H1 (cell line): ENCODE data around the gene HIGD2B. TPM values are rescaled to one million over a fixed set of nuclear protein-coding genes. Genes with fewer than 3 reads are reported as not detected.

ENCODE experiments used
- CTCF ChIA-PET: fragments of 300-600 bp; sonication (Branson Sonifier 250); formaldehyde crosslinking; loops from one replicate; lab custom pipeline; 2021; ENCODE audit not compliant: partially characterized antibody; lab: Charles Lee
- POLR2A ChIA-PET: fragments of 300-600 bp; sonication (Branson Sonifier 250); formaldehyde crosslinking; loops from one replicate; lab custom pipeline; 2021; ENCODE audit warnings: inconsistent platforms; ENCODE audit not compliant: partially characterized antibody; lab: Charles Lee
- DNase-seq, 2 experiments: peaks; one replicate each; pipeline versions ENCODE4 v3.0.0 to v3.0.0-alpha.2; 2010 to 2022; ENCODE audit warnings: low spot score in 2 of 2, low read depth in 1 of 2, mixed read lengths in 1 of 2
- FAIRE-seq: peaks from 2 replicates; lab custom pipeline; 2011; peaks lifted over from hg19 to GRCh38; lab: Jason Lieb, UNC
- H2AFZ ChIP-seq: 2 replicates; pipeline ENCODE4 v1.8.1; 2012; ENCODE audit warnings: low read length, inconsistent platforms
- H2AK5ac ChIP-seq: 2 replicates; pipeline ENCODE4 v1.6.1; 2013; ENCODE audit warnings: low read depth, low read length
- H2BK120ac ChIP-seq: replicated peaks from 2 replicates; pipeline ENCODE3; 2013; ENCODE audit warnings: low read depth, low read length, inconsistent platforms
- H2BK12ac ChIP-seq: 2 replicates; pipeline ENCODE4 v1.6.1; 2013; ENCODE audit warnings: low read depth, low read length
- H2BK15ac ChIP-seq: 2 replicates; pipeline ENCODE4 v1.6.1; 2013; ENCODE audit warnings: low read length
- H2BK20ac ChIP-seq: 2 replicates; pipeline ENCODE4 v1.6.1; 2013; ENCODE audit warnings: low read length
- H2BK5ac ChIP-seq: 2 replicates; pipeline ENCODE4 v1.6.1; 2013; ENCODE audit warnings: low read depth, low read length
- H3K14ac ChIP-seq: 2 replicates; pipeline ENCODE4 v1.6.1; 2013; ENCODE audit warnings: inconsistent platforms; ENCODE audit not compliant: insufficient read length
- H3K18ac ChIP-seq: 2 replicates; pipeline ENCODE4 v1.6.1; 2013; ENCODE audit warnings: low read length; ENCODE audit errors: extremely low read depth
- H3K23ac ChIP-seq: 2 replicates; pipeline ENCODE4 v1.6.1; 2013; ENCODE audit warnings: inconsistent platforms; ENCODE audit not compliant: insufficient read length
- H3K23me2 ChIP-seq: 2 replicates; pipeline ENCODE4 v1.6.1; 2013; ENCODE audit warnings: low read depth, low read length
- H3K27ac ChIP-seq: 2 replicates; pipeline ENCODE4 v1.6.1; 2011; ENCODE audit warnings: low read depth, low read length, inconsistent platforms
- H3K27me3 ChIP-seq, 4 experiments: replicated peaks in 1 of 4; 1 replicate in 1 of 4; 2 replicates in 3 of 4; pipeline versions ENCODE4 v1.6.1 to v1.8.1; 2011 to 2013; ENCODE audit warnings: low read length in 3 of 4, mild to moderate bottlenecking in 3 of 4, inconsistent platforms in 2 of 4, mixed read lengths in 2 of 4, moderate library complexity in 1 of 4; ENCODE audit not compliant: control insufficient read depth in 3 of 4, insufficient read depth in 3 of 4; ENCODE audit errors: extremely low read depth in 1 of 4
- H3K36me3 ChIP-seq, 4 experiments: 2 replicates each; pipeline versions ENCODE4 v1.6.1 to v1.8.1; 2011 to 2013; ENCODE audit warnings: mild to moderate bottlenecking in 4 of 4, low read length in 3 of 4, moderate library complexity in 2 of 4, control low read depth in 1 of 4, inconsistent platforms in 1 of 4; ENCODE audit not compliant: insufficient read depth in 4 of 4, control insufficient read depth in 2 of 4
- H3K4ac ChIP-seq: replicated peaks from 2 replicates; pipeline ENCODE3; 2013; ENCODE audit warnings: low read length, low read depth, mixed read lengths, inconsistent platforms; ENCODE audit not compliant: insufficient read length
- H3K4me1 ChIP-seq, 4 experiments: replicated peaks in 1 of 4; 1 replicate in 1 of 4; 2 replicates in 3 of 4; pipeline versions ENCODE4 v1.6.1 to v1.8.1; 2011 to 2013; ENCODE audit warnings: low read length in 3 of 4, inconsistent platforms in 2 of 4, mixed read lengths in 1 of 4; ENCODE audit not compliant: insufficient read depth in 4 of 4, control insufficient read depth in 3 of 4
- H3K4me2 ChIP-seq, 2 experiments: 2 replicates each; pipeline versions ENCODE4 v1.6.1 to v1.8.1; 2011 to 2013; ENCODE audit warnings: low read depth in 2 of 2, low read length in 2 of 2, control low read depth in 1 of 2, inconsistent platforms in 1 of 2, mild to moderate bottlenecking in 1 of 2; ENCODE audit not compliant: insufficient read depth in 1 of 2
- H3K4me3 ChIP-seq, 4 experiments: fragments of 200-600, 300-600 bp in 1 of 4; sonication (generic), shearing (Covaris generic), sonication (Bioruptor Twin) in 1 of 4; 2 replicates each; pipeline versions ENCODE4 v1.5.1 to v1.8.1; 2011 to 2016; ENCODE audit warnings: low read length in 4 of 4, low read depth in 3 of 4, control low read depth in 2 of 4, inconsistent platforms in 2 of 4, mild to moderate bottlenecking in 2 of 4, mixed read lengths in 1 of 4, moderate library complexity in 1 of 4; ENCODE audit not compliant: insufficient read depth in 2 of 4; ENCODE audit errors: extremely low read depth in 1 of 4
- H3K56ac ChIP-seq: replicated peaks from 2 replicates; pipeline ENCODE3; 2013; ENCODE audit warnings: low read depth, mild to moderate bottlenecking, mixed read lengths, low read length, inconsistent platforms; ENCODE audit not compliant: insufficient read length
- H3K79me1 ChIP-seq: 2 replicates; pipeline ENCODE4 v1.6.1; 2013; ENCODE audit warnings: low read depth, low read length, control low read depth
- H3K79me2 ChIP-seq, 2 experiments: 2 replicates each; pipeline versions ENCODE4 v1.6.1 to v1.8.1; 2012 to 2013; ENCODE audit warnings: low read length in 2 of 2, mild to moderate bottlenecking in 2 of 2, inconsistent platforms in 1 of 2; ENCODE audit not compliant: insufficient read depth in 2 of 2, control insufficient read depth in 1 of 2
- H3K9ac ChIP-seq, 4 experiments: replicated peaks in 1 of 4; 1 replicate in 1 of 4; 2 replicates in 3 of 4; pipeline versions ENCODE4 v1.6.1 to v1.8.1; 2011 to 2013; ENCODE audit warnings: low read depth in 3 of 4, low read length in 3 of 4, control low read depth in 2 of 4, mild to moderate bottlenecking in 2 of 4, moderate library complexity in 2 of 4, inconsistent platforms in 1 of 4; ENCODE audit errors: extremely low read depth in 1 of 4
- H3K9me3 ChIP-seq, 2 experiments: 2 replicates each; pipeline versions ENCODE4 v1.6.1 to v1.8.1; 2012 to 2013; ENCODE audit warnings: mild to moderate bottlenecking in 2 of 2, moderate library complexity in 2 of 2, control low read depth in 1 of 2, inconsistent platforms in 1 of 2, low read depth in 1 of 2, low read length in 1 of 2, mixed read lengths in 1 of 2; ENCODE audit not compliant: insufficient read depth in 2 of 2
- H4K20me1 ChIP-seq, 2 experiments: replicated peaks in 1 of 2; 2 replicates each; pipeline versions ENCODE3 to v1.8.1; 2011 to 2013; ENCODE audit warnings: inconsistent platforms in 2 of 2, low read length in 2 of 2, mild to moderate bottlenecking in 1 of 2; ENCODE audit not compliant: insufficient read depth in 2 of 2, control insufficient read depth in 1 of 2
- H4K5ac ChIP-seq: 2 replicates; pipeline ENCODE4 v1.6.1; 2013; ENCODE audit warnings: low read length, low read depth, mixed read lengths, inconsistent platforms; ENCODE audit not compliant: insufficient read length
- H4K8ac ChIP-seq: 2 replicates; pipeline ENCODE4 v1.8.0; 2013; ENCODE audit warnings: mild to moderate bottlenecking, moderate library complexity, low read length, inconsistent platforms; ENCODE audit not compliant: insufficient read depth; ENCODE audit errors: extremely low read depth
- H4K91ac ChIP-seq: replicated peaks from 2 replicates; pipeline ENCODE3; 2013; ENCODE audit warnings: low read length, mixed read lengths, inconsistent platforms; ENCODE audit not compliant: insufficient read length
- BCL11A ChIP-seq, 2 experiments: IDR thresholded peaks; one replicate each; pipeline ENCODE4 v1.6.1; 2011; ENCODE audit warnings: low read depth in 2 of 2, low read length in 2 of 2, mild to moderate bottlenecking in 2 of 2
- EGR1 ChIP-seq: IDR thresholded peaks from 2 replicates; pipeline ENCODE4 v1.6.1; 2011; ENCODE audit warnings: low read depth, low read length, borderline replicate concordance
- MAFK ChIP-seq: IDR thresholded peaks from 2 replicates; pipeline ENCODE4 v1.6.1; 2012; ENCODE audit warnings: low read depth, mild to moderate bottlenecking, improper control_type of control experiment, low read length
- SAP30 ChIP-seq: fragments of 300-600 bp; sonication (generic); IDR thresholded peaks from 2 replicates; pipeline ENCODE4 v1.7.1; 2012; ENCODE audit warnings: low read length, moderate library complexity, mild to moderate bottlenecking, inconsistent platforms; ENCODE audit not compliant: insufficient read depth, insufficient replicate concordance
- SIX5 ChIP-seq: IDR thresholded peaks from 2 replicates; pipeline ENCODE4 v1.6.1; 2011; ENCODE audit warnings: mild to moderate bottlenecking, low read depth, low read length
- SP4 ChIP-seq: IDR thresholded peaks from 2 replicates; pipeline ENCODE4 v1.6.1; 2012; ENCODE audit warnings: low read length, inconsistent platforms
- polyA plus RNA-seq, 7 experiments: library from polyadenylated mRNA; depleted of rRNA in 3 of 7; stranded (reverse) in 5 of 7; unstranded in 2 of 7; fragments of >200 nt in 5 of 7; fragments of 200-250 nt in 2 of 7; gene quantifications; 1 replicate in 5 of 7; 2 replicates in 1 of 7; 4 replicates in 1 of 7; pipeline versions ENCODE4 v1.2.1 to v1.2.3, GENCODE V29; 2011 to 2013; ENCODE audit warnings: missing spikeins in 2 of 7, mixed read lengths in 2 of 7
- total RNA-seq: library from RNA; stranded (reverse); fragmentation: NEBNext Ultra II Directional; extraction: Animal tissue kit (Norgen Biotek cat#: 25700); gene quantifications from 2 replicates; pipeline ENCODE4 v1.2.1, GENCODE V29; 2021
- TF ChIP-seq, protein P1 (sequence below): IDR thresholded peaks from 2 replicates; pipeline ENCODE4 v1.6.1; 2012; ENCODE audit warnings: low read length, inconsistent platforms
- TF ChIP-seq, protein P2 (sequence below): IDR thresholded peaks from 2 replicates; pipeline ENCODE4 v1.6.1; 2011; ENCODE audit warnings: low read depth, mild to moderate bottlenecking, low read length; ENCODE audit not compliant: insufficient read depth

HIGD2B gene
- total and polyA plus RNA-seq, 2 of the 8 experiments (the other 6 are each of a cell fraction or from before 2014, with no cell fraction given), result not detected

DNA sequence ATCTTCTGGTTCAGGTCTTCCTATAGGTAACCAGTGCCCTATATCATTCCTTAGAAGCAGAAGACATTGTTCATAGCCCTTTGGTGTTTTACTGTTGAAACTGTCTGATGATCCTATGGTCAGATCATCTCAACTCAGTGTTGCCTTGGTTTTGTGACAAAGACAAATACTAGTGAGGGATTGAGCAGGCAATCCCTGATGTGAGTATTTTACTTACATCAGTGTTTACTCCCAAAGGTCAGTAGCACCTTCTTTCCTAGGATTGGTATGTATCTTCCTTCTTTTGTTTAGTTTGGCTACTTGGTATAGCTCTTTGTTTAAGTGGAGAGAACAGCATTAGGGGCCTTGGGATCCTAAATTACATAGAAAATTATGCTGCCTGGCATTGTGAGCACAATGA is 41.2 kb upstream of the HIGD2B start:
- Histone ChIP-seq H2AFZ (no peak overlapping the region), H2BK12ac (no peak overlapping the region), H3K27ac (no peak overlapping the region), H2BK120ac (no peak overlapping the region), H3K36me3 (peaks cover 2 to 11% (median 5%) of the 10 kb centered on the region in 4 experiments; a peak in 6 of 8 replicates), H3K79me1 (no peaks in the 10 kb centered on the region), H3K23ac (no peak overlapping the region), H3K4me2 (no peak overlapping the region), H2BK20ac (no peak overlapping the region), H3K4ac (no peak overlapping the region), H3K4me1 (peaks cover 0 to 6% (median 1%) of the 10 kb centered on the region in 4 experiments; a peak in 3 of 7 replicates), H3K79me2 (no peaks in the 10 kb centered on the region), H3K4me3 (no peak overlapping the region), H2AK5ac (no peak overlapping the region), H3K23me2 (no peaks in the 10 kb centered on the region), H3K9me3 (no peaks in the 10 kb centered on the region), H3K27me3 (no peaks in the 10 kb centered on the region), H3K9ac (no peak overlapping the region), H3K18ac (no peak overlapping the region), H2BK5ac (no peak overlapping the region), H3K14ac (no peak overlapping the region), H4K8ac (no peak overlapping the region), H2BK15ac (no peak overlapping the region), H4K5ac (no peak overlapping the region), H4K20me1 (no peaks in the 10 kb centered on the region), H4K91ac (no peak overlapping the region), H3K56ac (no peak overlapping the region)
- ChIA-PET CTCF (interaction anchor here (0.8 to 2.9 kb wide), 4 partner anchors 10 to 128 kb away, joined by 3 to 6 read pairs (median 4); no protein-coding TSS in a partner anchor), POLR2A (no interaction called here)
- FAIRE-seq, result no peak
- DNase-seq, result no peak
- TF ChIP-seq BCL11A (IDR thresholded peaks at IDR 0.05; ENCODE audit: low read depth in 2 of 2, low read length in 2 of 2) (no peak), SAP30 (no peak), SIX5 (no peak), SP4 (no peak), MAFK (no peak), EGR1 (no peak)
- TF ChIP-seq, protein P1, sequence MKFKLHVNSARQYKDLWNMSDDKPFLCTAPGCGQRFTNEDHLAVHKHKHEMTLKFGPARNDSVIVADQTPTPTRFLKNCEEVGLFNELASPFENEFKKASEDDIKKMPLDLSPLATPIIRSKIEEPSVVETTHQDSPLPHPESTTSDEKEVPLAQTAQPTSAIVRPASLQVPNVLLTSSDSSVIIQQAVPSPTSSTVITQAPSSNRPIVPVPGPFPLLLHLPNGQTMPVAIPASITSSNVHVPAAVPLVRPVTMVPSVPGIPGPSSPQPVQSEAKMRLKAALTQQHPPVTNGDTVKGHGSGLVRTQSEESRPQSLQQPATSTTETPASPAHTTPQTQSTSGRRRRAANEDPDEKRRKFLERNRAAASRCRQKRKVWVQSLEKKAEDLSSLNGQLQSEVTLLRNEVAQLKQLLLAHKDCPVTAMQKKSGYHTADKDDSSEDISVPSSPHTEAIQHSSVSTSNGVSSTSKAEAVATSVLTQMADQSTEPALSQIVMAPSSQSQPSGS, result no peak
- TF ChIP-seq, protein P2, sequence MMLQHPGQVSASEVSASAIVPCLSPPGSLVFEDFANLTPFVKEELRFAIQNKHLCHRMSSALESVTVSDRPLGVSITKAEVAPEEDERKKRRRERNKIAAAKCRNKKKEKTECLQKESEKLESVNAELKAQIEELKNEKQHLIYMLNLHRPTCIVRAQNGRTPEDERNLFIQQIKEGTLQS, result no peak
